ENCODE data around the gene GNG8. TPM values are rescaled to one million over a fixed set of nuclear protein-coding genes. Genes with fewer than 3 reads are reported as not detected.

GNG8 gene
- total and polyA plus RNA-seq, 2 of the 13 experiments (the other 11 are each of a cell fraction or from before 2014, with no cell fraction given), result not detected

DNA sequence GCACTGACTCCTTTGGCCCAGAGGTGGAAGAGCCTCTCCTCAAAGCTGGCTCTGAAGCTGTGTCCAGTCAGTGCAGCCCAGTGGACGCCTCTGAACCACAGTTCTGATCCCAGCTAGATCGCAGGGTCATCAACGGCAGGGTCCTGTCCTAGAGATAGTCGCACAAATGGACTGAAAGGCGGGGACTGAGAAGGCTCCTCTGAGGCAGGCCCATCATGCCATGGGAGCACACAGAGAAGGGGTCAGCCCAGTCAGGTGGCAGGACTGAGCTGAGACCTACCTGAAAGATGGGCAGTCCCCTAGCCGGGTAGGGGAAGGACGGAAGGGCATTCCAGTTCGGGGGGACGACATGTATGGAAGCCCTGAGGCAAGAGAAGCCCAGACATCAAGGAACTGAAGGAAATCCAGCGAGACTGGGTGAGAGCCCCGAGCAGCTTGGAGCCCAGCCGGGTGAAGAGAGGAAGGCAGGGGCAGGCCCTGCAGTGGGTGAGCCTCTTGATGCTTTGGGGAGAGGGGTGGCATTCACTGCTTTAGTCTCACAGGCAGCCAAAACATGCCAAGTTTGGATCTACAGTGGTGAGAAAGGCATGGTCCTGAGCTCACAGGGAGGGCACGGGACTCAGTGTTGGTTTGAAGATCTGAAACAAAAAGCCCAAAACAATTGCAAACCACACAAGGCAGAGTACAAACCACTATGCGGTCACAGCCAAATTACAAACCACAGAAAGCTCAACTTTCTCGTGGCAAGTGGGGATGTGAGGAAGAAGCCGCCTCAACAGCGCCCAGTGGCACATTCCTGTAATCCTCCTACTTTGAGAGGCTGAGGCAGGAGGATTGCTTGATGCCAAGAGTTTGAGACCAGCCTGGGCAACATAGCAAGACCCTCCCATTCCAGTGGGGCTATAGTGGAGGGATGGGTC is 24.9 kb downstream of the GNG8 start (continued):
- TF ChIP-seq ZNF615 (CRISPR knock-in tag; IDR thresholded peaks at IDR 0.05; ENCODE audit: borderline replicate concordance) (no peak), POLR2AphosphoS5 (IDR thresholded peaks at IDR 0.05; ENCODE audit: low read depth, low read length) (peak; percentile 46; the same call in 1 of the 2 replicates), HCFC1 (IDR thresholded peaks at IDR 0.05; ENCODE audit: low read depth, low read length) (no peak), ZNF121 (CRISPR knock-in tag; IDR thresholded peaks at IDR 0.05) (peak; percentile 74), GABPA (IDR thresholded peaks at IDR 0.05; ENCODE audit: low read depth, low read length) (no peak), GABPA (CRISPR knock-in tag; IDR thresholded peaks at IDR 0.05; ENCODE audit: low read depth) (no peak), ZNF788 (CRISPR knock-in tag; IDR thresholded peaks at IDR 0.05; ENCODE audit: borderline replicate concordance) (no peak), ZBTB20 (CRISPR knock-in tag; IDR thresholded peaks at IDR 0.05; ENCODE audit: borderline replicate concordance, low read depth) (no peak), HNRNPL (IDR thresholded peaks at IDR 0.05; ENCODE audit: low read depth, low read length) (no peak), EEA1 (CRISPR knock-in tag; IDR thresholded peaks at IDR 0.05; ENCODE audit: borderline replicate concordance) (no peak), SMYD3 (CRISPR knock-in tag; IDR thresholded peaks at IDR 0.05) (no peak), ZNF431 (CRISPR knock-in tag; IDR thresholded peaks at IDR 0.05; ENCODE audit: borderline replicate concordance, low read depth) (no peak), AGO2 (optimal IDR thresholded peaks at IDR 0.05; ENCODE audit: low read depth, low read length) (peak; percentile 68), ARNT (IDR thresholded peaks at IDR 0.05) (no peak)
- TF ChIP-seq, protein P1, sequence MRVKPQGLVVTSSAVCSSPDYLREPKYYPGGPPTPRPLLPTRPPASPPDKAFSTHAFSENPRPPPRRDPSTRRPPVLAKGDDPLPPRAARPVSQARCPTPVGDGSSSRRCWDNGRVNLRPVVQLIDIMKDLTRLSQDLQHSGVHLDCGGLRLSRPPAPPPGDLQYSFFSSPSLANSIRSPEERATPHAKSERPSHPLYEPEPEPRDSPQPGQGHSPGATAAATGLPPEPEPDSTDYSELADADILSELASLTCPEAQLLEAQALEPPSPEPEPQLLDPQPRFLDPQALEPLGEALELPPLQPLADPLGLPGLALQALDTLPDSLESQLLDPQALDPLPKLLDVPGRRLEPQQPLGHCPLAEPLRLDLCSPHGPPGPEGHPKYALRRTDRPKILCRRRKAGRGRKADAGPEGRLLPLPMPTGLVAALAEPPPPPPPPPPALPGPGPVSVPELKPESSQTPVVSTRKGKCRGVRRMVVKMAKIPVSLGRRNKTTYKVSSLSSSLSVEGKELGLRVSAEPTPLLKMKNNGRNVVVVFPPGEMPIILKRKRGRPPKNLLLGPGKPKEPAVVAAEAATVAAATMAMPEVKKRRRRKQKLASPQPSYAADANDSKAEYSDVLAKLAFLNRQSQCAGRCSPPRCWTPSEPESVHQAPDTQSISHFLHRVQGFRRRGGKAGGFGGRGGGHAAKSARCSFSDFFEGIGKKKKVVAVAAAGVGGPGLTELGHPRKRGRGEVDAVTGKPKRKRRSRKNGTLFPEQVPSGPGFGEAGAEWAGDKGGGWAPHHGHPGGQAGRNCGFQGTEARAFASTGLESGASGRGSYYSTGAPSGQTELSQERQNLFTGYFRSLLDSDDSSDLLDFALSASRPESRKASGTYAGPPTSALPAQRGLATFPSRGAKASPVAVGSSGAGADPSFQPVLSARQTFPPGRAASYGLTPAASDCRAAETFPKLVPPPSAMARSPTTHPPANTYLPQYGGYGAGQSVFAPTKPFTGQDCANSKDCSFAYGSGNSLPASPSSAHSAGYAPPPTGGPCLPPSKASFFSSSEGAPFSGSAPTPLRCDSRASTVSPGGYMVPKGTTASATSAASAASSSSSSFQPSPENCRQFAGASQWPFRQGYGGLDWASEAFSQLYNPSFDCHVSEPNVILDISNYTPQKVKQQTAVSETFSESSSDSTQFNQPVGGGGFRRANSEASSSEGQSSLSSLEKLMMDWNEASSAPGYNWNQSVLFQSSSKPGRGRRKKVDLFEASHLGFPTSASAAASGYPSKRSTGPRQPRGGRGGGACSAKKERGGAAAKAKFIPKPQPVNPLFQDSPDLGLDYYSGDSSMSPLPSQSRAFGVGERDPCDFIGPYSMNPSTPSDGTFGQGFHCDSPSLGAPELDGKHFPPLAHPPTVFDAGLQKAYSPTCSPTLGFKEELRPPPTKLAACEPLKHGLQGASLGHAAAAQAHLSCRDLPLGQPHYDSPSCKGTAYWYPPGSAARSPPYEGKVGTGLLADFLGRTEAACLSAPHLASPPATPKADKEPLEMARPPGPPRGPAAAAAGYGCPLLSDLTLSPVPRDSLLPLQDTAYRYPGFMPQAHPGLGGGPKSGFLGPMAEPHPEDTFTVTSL (CRISPR knock-in tag; IDR thresholded peaks at IDR 0.05; ENCODE audit: borderline replicate concordance), result no peak
- TF ChIP-seq, protein P2, sequence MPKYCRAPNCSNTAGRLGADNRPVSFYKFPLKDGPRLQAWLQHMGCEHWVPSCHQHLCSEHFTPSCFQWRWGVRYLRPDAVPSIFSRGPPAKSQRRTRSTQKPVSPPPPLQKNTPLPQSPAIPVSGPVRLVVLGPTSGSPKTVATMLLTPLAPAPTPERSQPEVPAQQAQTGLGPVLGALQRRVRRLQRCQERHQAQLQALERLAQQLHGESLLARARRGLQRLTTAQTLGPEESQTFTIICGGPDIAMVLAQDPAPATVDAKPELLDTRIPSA (CRISPR knock-in tag; IDR thresholded peaks at IDR 0.05; ENCODE audit: borderline replicate concordance), result no peak
